ENCODE data around the gene CDR2L. TPM values are rescaled to one million over a fixed set of nuclear protein-coding genes. Genes with fewer than 3 reads are reported as not detected.

The CDR2L gene
- total RNA-seq, 1 experiment from 2014 or later = 31.0 TPM

DNA sequence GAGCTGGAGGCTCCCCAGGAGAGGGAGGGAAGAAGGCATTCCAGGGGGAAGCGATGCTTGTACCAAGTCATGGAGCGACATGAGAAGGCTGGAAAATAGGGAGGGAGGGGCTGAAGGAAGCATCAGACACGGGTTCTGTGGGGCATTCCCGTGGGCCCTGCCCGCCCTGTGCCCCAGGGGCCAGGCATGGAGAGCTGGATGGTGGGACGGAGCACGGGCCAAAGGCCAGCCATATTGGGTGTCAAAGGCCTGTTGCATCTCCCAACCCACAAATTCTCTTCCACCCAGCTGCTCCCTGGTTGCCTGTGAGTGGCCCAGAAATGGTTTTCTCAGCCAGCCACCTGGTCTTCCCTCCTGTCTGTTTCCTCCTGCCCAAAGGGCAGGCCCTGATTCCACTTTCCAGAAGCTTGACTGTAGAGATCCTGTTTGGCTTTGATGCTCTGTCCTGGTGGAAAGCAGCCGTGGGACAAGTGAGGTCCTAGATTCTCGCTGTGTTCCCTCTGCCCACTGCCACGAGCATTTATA is 3.2 kb downstream of the CDR2L start (continued):
- TF ChIP-seq ARID4B (CRISPR knock-in tag; IDR thresholded peaks at IDR 0.05; ENCODE audit: borderline replicate concordance) (no peak), ZNF232 (CRISPR knock-in tag; IDR thresholded peaks at IDR 0.05) (no peak), ELF4 (CRISPR knock-in tag; IDR thresholded peaks at IDR 0.05; ENCODE audit: low read depth) (no peak), TEAD4 (CRISPR knock-in tag; IDR thresholded peaks at IDR 0.05) (no peak)
- TF ChIP-seq, protein P1, sequence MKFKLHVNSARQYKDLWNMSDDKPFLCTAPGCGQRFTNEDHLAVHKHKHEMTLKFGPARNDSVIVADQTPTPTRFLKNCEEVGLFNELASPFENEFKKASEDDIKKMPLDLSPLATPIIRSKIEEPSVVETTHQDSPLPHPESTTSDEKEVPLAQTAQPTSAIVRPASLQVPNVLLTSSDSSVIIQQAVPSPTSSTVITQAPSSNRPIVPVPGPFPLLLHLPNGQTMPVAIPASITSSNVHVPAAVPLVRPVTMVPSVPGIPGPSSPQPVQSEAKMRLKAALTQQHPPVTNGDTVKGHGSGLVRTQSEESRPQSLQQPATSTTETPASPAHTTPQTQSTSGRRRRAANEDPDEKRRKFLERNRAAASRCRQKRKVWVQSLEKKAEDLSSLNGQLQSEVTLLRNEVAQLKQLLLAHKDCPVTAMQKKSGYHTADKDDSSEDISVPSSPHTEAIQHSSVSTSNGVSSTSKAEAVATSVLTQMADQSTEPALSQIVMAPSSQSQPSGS (CRISPR knock-in tag; IDR thresholded peaks at IDR 0.05; ENCODE audit: borderline replicate concordance, low read depth) = no peak

DNA sequence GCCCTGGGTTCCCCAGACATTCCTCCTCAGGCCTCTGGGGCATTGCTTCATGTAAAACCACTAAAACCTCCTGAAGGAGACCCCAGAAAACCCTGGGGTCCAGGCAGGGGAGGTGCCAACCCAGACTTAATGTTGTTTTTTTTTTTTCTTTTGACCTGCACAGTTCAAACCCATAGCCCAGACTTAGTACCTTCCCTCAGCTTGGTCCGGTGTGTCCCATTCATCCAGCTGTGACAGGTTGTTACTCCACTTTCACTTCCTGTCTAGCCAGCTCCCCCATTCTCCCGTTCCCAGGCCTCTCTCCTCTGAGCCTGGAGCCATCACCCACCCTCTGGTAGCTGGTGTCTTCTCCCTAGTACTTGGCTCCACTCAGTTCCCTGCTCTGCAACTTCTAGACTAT is 4.8 kb downstream of the CDR2L start:
- H3K4me3 Mint-ChIP-seq = no peak overlapping the region
- H3K27me3 Mint-ChIP-seq (ENCODE audit: low read depth) = no peaks in the 10 kb centered on the region
- TF ChIP-seq HMGA2 (CRISPR knock-in tag; IDR thresholded peaks at IDR 0.05) = no peak
- TF ChIP-seq PRDM15 (CRISPR knock-in tag; IDR thresholded peaks at IDR 0.05) = no peak
- TF ChIP-seq NFATC4 (CRISPR knock-in tag; IDR thresholded peaks at IDR 0.05) = no peak
- TF ChIP-seq, protein P2, sequence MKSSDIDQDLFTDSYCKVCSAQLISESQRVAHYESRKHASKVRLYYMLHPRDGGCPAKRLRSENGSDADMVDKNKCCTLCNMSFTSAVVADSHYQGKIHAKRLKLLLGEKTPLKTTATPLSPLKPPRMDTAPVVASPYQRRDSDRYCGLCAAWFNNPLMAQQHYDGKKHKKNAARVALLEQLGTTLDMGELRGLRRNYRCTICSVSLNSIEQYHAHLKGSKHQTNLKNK (CRISPR knock-in tag; IDR thresholded peaks at IDR 0.05) = no peak
- POLR2A ChIA-PET = interaction anchor here (0.8 kb wide), 1 partner anchor 11 kb away, joined by 3 read pairs; no protein-coding TSS in a partner anchor
- no peak for ATAC-seq
- no peaks in the 10 kb centered on the region for H3K9me3 Mint-ChIP-seq
- no peak for DNase-seq (ENCODE audit: low spot score)
- 0 out of 2 replicates have a peak, but pooled peaks cover 8% of the 10 kb centered on the region for H3K4me1 Mint-ChIP-seq
- H3K27ac Mint-ChIP-seq = 0 out of 2 replicates have a peak overlapping the region, but pooled peaks have one; percentile 3
- H3K36me3 Mint-ChIP-seq = 0 out of 2 replicates have a peak, but pooled peaks cover 3% of the 10 kb centered on the region
- CTCF ChIA-PET = interaction anchor here (1.5 to 2.8 kb wide), 3 partner anchors 11 to 279 kb away, joined by 3 to 15 read pairs (median 4); partner anchors contain the start of gene MIF4GD

- CTCF ChIA-PET = interaction anchor here (0.8 to 1.6 kb wide), 3 partner anchors 18 to 37 kb away, joined by 3 to 4 read pairs (median 3); partner anchors contain the start of gene MRPL58
- H3K36me3 Mint-ChIP-seq = 0 out of 2 replicates have a peak, but pooled peaks cover 3% of the 10 kb centered on the region
- TF ChIP-seq, protein P3, sequence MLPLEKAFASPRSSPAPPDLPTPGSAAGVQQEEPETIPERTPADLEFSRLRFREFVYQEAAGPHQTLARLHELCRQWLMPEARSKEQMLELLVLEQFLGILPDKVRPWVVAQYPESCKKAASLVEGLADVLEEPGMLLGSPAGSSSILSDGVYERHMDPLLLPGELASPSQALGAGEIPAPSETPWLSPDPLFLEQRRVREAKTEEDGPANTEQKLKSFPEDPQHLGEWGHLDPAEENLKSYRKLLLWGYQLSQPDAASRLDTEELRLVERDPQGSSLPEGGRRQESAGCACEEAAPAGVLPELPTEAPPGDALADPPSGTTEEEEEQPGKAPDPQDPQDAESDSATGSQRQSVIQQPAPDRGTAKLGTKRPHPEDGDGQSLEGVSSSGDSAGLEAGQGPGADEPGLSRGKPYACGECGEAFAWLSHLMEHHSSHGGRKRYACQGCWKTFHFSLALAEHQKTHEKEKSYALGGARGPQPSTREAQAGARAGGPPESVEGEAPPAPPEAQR (CRISPR knock-in tag; IDR thresholded peaks at IDR 0.05) = no peak
- TF ChIP-seq IRF2 (CRISPR knock-in tag; IDR thresholded peaks at IDR 0.05; ENCODE audit: borderline replicate concordance, low read depth) = no peak
- TF ChIP-seq, protein P4, sequence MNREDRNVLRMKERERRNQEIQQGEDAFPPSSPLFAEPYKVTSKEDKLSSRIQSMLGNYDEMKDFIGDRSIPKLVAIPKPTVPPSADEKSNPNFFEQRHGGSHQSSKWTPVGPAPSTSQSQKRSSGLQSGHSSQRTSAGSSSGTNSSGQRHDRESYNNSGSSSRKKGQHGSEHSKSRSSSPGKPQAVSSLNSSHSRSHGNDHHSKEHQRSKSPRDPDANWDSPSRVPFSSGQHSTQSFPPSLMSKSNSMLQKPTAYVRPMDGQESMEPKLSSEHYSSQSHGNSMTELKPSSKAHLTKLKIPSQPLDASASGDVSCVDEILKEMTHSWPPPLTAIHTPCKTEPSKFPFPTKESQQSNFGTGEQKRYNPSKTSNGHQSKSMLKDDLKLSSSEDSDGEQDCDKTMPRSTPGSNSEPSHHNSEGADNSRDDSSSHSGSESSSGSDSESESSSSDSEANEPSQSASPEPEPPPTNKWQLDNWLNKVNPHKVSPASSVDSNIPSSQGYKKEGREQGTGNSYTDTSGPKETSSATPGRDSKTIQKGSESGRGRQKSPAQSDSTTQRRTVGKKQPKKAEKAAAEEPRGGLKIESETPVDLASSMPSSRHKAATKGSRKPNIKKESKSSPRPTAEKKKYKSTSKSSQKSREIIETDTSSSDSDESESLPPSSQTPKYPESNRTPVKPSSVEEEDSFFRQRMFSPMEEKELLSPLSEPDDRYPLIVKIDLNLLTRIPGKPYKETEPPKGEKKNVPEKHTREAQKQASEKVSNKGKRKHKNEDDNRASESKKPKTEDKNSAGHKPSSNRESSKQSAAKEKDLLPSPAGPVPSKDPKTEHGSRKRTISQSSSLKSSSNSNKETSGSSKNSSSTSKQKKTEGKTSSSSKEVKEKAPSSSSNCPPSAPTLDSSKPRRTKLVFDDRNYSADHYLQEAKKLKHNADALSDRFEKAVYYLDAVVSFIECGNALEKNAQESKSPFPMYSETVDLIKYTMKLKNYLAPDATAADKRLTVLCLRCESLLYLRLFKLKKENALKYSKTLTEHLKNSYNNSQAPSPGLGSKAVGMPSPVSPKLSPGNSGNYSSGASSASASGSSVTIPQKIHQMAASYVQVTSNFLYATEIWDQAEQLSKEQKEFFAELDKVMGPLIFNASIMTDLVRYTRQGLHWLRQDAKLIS (CRISPR knock-in tag; IDR thresholded peaks at IDR 0.05; ENCODE audit: borderline replicate concordance) = no peak
- TF ChIP-seq, protein P1 (CRISPR knock-in tag; IDR thresholded peaks at IDR 0.05; ENCODE audit: borderline replicate concordance, low read depth) = no peak
- TF ChIP-seq TEAD4 (CRISPR knock-in tag; IDR thresholded peaks at IDR 0.05) = no peak
- TF ChIP-seq FOXK1 (CRISPR knock-in tag; IDR thresholded peaks at IDR 0.05) = no peak
- no peak for TF ChIP-seq FOXJ3 (CRISPR knock-in tag; IDR thresholded peaks at IDR 0.05; ENCODE audit: borderline replicate concordance)
These were observed 7.0 kb downstream of the CDR2L start for GRCh38 chr17:74994440-74994839.

More at GRCh38 chr17:74994440-74994839, 7.0 kb downstream of the CDR2L start:
- Mint-ChIP-seq H3K27me3 (ENCODE audit: low read depth) (no peaks in the 10 kb centered on the region), H3K4me3 (no peak overlapping the region), H3K4me1 (0 out of 2 replicates have a peak, but pooled peaks cover 4% of the 10 kb centered on the region), H3K9me3 (no peaks in the 10 kb centered on the region), H3K27ac (no peak overlapping the region)
- ATAC-seq (no peak), DNase-seq (ENCODE audit: low spot score) (no peak)
- POLR2A ChIA-PET = no interaction called here

All from WTC11 (cell line).